GM19467 (cell line): ENCODE data around the gene PRRT1B.
A peak's percentile ranks its signal among the peaks of the same experiment; 100 is the strongest.
"Not testable (repeated sequence)": the region's sequence is repeated elsewhere in the genome, so short reads cannot be mapped to it uniquely, and the experiment has no call there.

ENCODE experiments used
- ATAC-seq: cut with Tn5 transposase; IDR thresholded peaks from one replicate; pipeline ENCODE4 v1.9.1; 2021; ENCODE audit warnings: mild to moderate bottlenecking, moderate library complexity; ENCODE audit not compliant: unreplicated experiment

PRRT1B gene

DNA sequence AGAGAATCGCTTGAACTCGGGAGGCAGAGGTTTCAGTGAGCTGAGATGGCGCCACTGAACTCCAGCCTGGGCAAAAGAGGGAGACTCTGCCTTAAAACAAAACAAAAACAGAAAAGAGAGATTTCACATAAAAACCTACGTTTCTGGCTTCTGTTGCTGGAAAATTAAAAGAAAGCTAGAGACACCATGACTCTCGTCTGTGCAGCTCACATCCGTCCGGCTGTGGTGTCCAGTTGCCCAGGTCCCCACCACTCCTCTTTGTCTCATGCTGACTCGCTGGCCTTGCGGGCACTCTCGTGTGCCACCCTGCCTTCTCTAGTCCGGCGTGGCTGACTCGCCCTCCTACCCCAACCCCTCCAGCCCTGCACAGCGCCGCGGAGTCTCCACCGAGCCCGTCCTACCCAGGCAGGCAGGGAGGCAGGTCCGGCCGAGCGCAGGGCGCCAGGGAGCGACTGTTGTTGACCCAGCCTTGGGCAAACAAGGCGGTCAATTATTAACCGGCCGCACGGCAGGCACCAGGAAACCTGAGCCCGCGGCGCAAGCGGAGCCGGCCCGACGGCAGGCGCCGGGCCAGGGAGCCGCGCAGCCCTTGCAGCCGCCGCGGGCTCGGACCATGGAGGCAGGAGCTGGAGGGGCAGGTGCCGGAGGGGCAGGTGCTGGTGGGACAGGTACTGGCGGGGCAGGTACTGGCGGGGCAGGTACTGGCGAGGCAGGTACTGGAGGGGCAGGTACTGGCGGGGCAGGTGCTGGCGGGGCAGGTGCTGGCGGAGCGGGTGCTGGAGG, at the start of gene PRRT1B:
Gene PRRT1B (plus strand): TSS at position 521 of the 783 bp plus-strand sequence. CDS start 93 bp downstream, at position 614.
- no peak for ATAC-seq

DNA sequence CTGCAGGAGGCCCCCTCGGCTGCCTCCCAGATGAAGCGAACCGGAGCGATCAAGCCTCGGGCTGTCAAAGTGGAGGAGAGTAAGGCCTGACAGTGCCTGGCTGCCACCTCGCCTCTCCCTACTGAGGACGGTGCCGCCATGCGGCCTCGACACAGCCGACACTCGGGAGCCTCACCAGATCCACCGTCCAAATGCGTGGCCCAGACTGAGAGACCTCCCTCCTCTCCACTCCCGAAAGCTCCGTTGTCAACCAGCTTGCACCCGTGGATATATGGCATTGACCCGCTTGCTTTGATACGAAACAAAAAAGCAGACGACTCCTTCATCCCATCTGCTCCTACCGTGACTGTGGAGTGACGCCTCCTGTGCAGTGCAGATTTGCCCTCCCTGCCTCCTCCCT, 49.5 kb upstream of the PRRT1B start:
- ATAC-seq, result no peak

DNA sequence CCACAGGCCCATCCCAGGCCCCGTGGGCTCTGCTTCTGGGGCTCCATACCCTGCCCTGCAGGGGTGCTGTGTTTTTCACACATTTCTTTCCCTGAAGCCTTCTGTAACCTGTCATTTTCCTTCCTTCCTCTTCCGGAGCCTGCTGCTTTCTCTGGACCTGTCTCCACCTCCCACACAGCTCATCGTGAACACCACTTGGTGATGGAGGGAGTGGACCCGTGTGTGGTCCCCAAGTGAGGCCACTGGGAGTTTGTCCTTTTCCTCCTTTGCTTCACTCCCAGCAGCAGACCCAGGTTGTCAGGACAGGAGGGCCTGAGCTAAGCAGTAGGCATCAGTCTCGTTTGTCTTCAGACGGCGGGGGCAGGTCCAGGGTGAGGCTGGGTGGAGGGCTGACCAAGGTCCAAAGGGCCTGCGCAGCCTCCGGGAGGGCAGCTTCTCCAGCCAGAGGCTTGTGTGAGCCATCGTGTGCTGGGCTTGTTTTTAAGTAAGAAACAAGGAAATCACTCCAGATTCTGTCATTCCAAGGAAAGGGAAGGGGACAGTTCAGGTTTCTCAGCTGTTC, 48.4 kb upstream of the PRRT1B start:
- no peak for ATAC-seq

DNA sequence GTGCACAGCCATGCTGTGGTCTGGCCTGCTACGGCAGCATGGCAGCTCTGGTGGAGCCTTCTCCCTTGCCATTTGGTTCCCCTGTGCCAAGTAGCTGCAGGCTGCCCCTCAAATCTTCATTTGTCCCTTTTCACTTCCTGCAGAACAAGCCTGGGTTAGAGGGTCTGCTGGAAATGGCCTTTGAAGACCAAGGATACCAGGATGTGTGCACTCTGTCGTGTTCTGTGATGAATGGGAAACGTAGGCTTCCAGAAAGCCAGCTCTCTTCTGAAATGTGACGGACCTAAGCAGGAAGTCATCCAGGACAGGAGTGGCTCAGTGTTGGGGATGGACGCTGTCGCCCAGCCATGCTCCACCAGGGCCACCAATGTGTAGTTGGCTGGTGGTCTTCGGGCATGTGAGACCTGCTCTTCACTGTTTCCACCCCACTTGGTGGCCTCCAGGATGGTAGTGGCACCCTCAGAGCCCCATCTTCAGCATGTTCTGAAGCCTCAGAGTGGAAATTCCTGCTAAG, 46.0 kb upstream of the PRRT1B start:
- no peak for ATAC-seq

DNA sequence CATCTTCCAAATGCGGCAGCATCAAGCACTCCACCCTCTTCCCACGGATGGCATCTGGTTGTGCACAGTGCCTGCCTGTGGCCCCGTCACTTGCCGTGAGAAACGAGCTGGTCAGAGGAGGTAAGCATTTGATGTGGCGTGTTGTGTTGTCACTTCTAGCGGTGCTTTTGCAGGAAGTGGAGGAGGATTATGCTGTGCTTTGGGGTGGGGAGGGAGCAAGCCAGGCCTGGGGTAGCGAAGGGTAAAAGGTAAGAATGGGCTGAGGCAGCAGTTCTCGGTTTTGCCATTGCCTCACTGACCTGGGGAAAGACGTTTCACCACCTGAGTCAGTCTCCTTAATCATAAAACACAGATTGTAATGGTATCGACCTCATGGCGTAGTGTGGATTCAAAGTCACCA, 44.9 kb upstream of the PRRT1B start:
- ATAC-seq, result no peak

DNA sequence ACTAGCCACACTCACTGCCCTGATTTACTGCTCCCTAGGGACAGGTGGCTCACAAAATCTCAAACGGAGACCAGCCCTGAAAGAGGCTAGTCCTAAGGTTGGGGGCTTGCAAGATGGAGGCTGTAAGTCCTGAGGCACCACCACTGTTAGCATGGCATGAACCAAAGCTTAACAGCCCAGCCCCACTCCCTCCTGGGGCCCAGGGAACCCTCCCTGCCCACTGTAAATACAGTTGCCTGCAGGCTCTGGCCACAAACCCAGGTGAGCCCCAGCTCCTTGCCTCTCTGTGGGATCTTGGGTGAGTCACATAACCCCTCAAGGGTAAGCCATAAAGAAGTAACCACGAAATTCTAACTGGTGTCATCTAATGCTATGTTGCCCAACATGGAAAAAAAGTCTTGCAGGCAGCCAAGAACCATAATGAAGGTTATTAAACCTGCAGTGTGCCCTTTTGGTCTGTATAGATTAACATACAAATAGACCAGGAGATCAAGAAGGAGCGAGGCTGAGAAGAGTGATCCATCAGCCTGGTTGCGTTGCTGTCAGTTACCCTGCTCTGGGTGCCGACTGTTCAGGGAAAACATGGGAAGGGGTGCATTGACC, 44.3 kb upstream of the PRRT1B start:
- ATAC-seq, result no peak

DNA sequence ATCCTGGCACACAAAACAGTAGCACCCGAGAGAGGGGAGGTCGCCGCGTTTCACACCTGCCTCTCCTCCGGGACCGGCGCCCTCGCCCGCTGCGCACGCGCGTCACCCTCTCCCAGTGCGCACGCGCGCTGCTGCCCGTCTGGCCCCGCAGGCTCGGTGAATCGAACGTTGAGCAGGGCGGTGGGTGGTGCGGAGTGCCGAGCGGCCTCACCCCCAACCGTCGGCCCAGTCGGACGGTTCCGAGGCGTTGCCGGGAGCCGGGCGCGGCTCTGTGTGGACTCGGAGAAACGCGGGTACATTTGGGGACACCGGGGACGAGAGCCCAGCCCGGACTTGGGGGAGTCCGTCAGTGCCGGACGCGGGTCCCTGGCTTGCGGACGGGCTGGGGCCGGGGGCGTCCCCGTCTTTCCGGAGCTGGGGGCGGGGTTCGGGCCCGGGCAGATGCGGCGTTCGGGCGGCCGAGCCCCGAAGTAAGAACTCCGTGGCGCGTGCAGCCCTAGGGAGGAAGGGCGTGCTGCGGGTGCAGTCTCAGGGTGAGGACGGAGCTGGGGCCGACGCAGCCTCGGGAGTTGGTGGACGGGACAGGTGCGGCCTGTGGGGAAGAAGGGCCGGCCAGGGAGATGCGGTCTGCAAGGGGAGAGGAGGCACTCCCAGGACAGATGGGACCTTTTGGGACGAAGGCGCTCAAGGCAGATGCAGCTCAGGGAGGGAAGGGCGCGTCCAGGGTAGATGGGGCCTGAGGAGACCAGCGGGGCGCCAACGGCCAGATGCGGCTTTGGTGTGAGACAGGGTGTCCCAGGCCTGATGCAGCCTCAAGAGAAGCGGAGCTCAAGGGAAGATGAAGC, 42.3 kb upstream of the PRRT1B start, which contains the start of gene POMT1:
Gene POMT1 (plus strand): TSS at position 138 of the 845 bp plus-strand sequence. CDS start 1,301 bp downstream, outside the sequence.
- ATAC-seq, result peak; percentile 78

DNA sequence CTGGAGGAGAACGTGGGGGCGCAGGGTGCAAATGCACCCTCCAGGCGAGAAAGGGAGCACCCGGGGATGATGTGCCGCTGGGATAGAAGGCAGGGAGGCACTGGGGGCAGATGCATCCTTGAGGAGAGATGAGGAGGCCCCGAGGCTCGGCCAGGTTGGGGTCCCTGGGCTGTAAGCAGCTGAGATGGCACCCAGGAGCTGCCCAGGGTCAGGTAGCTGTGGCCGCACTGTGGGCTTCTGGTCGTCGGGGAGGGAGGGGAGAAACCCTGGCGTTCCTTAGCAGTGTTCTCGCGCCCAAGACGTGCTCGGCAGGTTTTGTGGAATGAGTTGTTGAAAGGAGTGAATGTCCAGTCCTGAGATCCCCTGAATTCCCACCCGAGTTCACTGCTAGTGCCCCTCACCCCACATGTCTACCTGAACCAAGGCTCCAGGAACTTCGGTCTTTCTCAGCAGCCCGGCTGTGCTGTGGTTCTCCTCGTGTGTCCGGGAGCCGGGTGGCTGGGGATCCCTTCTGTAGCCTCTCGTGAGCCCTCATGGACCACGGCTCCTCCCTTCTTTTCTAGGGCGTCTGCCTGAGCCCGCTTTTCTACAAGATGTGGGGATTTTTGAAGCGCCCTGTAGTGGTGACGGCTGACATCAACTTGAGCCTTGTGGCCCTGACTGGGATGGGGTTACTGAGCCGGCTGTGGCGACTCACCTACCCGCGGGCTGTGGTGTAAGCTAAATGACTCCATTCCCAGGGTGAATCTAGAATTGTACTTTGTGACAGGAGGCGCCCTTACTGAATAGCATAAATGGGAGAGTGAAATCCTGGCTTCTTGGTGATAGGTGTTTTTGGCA, 41.5 kb upstream of the PRRT1B start:
- no peak for ATAC-seq

DNA sequence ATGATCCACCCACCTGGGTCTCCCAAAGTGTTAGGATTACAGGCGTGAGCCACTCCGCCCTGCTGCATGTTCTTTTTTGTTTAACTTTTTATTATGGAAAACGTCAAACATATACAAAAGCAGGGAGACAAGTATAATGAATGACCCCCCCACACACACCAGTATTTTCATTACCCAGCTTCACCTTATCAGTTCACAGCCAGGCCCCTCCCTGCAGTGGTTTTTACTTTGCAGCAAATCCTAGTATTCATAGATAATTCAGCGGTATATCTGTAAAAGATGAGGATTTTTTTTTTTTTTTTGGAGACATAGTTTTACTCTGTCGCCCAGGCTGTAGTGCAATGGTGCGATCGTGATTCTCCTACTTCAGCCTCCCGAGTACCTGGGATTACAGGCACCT, 40.3 kb upstream of the PRRT1B start:
- no peak for ATAC-seq

DNA sequence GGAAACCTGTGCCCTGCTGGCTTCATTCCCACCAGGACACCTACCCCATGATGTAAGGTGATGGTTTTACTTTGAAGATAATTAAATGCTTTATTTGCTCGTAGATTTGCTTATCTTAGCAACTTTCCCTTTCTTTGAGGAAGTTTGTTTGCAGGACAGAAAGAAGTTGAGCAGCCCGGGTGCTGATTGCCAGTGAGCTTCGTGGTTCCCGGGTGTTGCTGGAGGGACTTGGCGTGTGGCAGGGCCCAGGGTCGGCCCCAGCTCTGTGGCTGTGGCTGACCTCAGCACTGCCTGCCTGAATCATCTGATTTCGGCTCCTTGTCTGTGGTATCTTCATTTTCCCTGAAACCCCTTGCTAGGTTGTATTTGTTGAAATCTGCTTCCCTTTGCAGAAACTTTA, 33.9 kb upstream of the PRRT1B start:
- ATAC-seq, result no peak

DNA sequence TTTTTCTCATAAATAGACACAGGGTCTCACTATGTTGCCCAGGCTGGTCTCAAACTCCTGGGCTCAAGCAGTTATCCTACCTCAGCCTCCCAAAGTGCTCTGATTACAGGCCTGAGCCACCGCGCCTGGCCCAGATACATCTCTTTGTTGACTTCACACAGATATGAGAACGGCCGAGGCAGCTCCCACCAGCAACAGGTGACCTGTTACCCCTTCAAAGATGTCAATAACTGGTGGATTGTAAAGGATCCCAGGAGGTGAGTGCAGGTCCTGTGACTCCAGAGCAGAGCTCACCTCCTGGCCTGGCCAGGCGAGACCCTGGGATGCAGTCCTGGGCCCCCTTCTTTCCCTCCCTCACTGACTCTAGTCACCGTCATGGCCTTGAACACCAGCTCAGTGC, 33.4 kb upstream of the PRRT1B start:
- ATAC-seq, result no peak

DNA sequence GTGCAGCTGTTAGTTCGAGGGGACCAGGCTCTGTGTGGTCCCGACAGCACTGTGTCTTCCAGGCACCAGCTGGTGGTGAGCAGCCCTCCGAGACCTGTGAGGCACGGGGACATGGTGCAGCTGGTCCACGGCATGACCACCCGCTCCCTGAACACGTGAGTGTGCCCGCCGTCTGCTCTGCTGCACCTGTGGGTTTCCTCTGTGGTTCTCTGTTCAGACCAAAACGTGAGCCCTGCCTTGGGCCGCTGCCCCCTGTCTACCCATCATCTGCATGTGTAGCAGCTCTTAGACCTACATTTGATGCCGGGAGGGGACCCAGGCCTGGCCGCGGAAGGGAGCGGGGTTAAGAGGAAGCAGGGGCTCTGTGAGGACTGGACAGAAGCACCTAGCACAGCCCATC, 32.1 kb upstream of the PRRT1B start:
- no peak for ATAC-seq

DNA sequence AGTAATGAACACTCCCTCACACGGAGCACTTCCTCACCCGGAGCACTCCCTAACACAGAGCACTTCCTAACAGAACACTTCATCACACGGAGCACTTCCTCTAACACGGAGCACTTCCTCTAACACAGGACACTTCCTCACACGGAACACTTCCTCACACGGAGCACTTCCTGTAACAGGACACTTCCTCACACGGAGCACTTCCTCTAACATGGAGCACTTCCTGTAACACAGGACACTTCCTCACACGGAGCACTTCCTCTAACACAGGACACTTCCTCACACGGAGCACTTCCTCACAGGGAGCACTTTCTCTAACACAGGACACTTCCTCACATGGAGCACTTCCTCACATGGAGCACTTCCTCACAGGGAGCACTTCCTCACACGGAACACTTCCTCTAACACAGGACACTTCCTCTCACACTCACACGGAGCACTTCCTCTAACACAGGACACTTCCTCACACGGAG, 29.7 kb upstream of the PRRT1B start:
- not testable (repeated sequence) for ATAC-seq

DNA sequence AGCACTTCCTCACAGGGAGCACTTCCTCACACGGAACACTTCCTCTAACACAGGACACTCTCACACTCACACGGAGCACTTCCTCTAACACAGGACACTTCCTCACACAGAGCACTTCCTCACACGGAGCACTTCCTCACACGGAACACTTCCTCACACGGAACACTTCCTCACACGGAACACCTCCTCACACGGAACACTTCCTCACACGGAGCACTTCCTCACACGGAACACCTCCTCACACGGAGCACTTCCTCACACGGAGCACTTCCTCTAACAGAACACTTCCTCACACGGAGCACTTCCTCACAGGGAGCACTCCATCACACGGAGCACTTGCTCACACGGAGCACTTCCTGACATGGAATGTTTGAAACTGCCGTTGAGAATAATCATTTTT, 29.2 kb upstream of the PRRT1B start:
- ATAC-seq, result no peak

DNA sequence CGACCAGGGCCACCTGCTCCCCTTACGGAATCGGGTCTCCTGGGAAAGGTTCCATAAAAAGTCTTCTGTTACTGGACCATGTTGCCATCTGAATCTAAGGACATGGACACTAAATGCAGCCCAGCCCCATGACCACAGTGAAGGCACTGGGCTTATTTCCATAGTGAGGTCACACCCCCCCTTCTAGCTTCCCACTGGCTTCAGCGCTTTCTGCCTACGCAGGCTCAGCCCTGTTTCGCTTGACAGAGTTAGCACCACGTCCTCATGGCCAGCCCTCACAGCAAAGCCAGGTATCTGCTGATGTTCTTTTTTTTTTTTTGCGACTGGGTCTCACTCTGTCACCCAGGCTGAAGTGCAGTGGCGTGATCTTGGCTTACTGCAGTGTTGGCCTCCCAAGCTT, 28.4 kb upstream of the PRRT1B start:
- ATAC-seq, result no peak

DNA sequence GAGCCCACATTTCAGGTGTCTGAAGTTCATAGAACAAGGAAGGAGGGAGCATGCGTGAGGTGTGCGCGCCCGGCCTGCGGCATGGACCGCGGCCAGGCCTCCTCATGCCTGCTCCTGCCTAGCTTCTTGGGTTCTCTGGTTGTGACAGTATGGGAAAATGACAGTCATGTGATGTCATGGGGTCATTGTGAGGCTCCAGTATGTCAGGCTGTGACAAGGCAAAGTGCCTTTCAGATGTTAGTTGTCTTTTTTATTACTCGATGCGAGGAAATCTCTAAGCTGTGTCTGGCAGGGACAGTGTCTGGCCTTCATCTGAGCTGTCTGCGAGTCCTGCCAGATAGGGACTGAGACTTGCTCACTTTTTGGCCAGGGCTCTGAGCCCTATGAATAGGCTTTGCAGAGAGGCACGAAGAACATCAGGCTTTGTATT, 27.5 kb upstream of the PRRT1B start:
- no peak for ATAC-seq

DNA sequence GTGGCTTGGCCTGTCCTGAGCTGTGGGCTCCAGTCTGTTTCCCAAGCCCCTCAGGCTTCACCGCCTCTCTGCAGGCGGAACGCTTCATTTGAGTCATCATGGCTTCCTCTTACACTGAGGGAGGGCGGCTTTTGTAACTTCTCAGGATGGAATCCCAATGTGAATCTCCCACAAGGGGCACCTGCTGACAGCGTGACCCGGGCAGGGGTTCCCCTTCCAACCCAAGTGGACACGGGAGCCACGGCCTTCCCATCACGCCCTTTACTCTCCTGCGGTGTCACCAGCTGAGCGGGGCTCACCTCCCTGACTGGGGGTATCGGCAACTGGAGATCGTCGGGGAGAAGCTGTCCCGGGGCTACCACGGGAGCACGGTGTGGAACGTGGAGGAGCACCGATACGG, 26.8 kb upstream of the PRRT1B start:
- no peak for ATAC-seq

DNA sequence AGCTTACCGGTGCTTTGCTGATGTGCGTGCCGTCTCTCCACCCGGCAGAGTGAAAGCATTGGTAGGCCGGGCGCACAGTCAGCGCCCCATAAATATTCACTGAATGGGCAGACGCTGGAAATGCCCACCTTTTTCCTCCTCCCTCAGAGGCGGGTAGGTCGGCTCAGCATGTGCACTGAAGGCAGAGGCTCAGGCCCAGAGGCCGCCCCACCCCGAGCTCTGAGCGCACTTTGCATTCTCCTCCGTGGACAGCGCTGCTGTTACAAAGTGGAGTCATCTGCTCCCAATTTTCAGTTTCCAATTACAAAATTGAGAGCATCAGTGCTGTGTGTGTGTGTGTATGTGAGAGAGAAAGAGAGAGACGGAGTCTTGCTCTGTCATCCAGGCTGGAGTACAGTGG, 24.8 kb upstream of the PRRT1B start:
- ATAC-seq, result no peak

DNA sequence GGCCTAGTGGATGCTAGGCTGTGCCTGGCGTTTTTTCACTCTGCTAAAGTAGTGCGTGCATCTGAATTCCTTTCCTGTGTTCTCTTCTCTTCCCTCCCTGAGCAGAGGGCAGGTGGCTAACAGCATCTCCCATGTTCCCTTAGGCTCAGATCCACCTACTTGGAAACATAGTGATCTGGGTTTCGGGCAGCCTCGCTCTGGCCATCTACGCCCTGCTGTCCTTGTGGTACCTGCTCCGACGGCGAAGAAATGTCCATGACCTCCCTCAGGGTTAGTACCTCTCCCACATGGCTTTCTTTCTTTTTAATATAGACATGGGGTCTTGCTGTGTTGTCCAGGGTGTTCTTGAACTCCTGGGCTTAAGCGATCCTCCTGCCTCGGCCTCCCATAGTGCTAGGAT, 24.1 kb upstream of the PRRT1B start:
- ATAC-seq, result no peak

DNA sequence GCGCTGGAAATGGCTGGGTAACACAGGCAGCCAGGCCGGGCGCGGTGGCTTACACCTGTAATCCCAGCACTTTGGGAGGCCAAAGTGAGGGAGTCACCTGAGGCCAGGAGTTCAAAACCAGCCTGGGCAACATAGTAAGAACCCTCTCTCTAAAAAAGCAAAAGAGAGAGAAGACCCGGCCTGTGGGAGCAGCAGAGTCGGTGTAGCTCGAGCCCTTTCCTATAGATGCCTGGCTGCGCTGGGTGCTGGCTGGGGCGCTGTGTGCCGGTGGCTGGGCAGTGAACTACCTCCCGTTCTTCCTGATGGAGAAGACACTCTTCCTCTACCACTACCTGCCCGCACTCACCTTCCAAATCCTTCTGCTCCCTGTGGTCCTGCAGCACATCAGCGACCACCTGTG, 23.5 kb upstream of the PRRT1B start:
- ATAC-seq, result no peak
